Uterus (tissue), 4 donors: ENCODE data around the gene BCAR3. TPM values are rescaled to one million over a fixed set of nuclear protein-coding genes. Genes with fewer than 3 reads are reported as not detected.

Experiments
- DNase-seq, 2 donors: peaks; one replicate each; pipeline ENCODE4 v3.0.0-alpha.2; 2019 to 2020
- H3K27ac ChIP-seq, 2 donors: fragments of 200-600 bp; sonication (generic); 1 replicate in 1 of 2; 2 replicates in 1 of 2; pipeline ENCODE4 v1.5.1; 2016 to 2018
- H3K27me3 ChIP-seq, 2 donors: fragments of 200-600 bp; sonication (generic); one replicate each; pipeline ENCODE4 v1.5.1; 2018 to 2019; ENCODE audit warnings: control low read depth in 1 of 2
- H3K36me3 ChIP-seq, 2 donors: fragments of 200-600 bp; sonication (generic); one replicate each; pipeline ENCODE4 v1.5.1; 2019; ENCODE audit warnings: control low read depth in 1 of 2
- H3K4me1 ChIP-seq, 2 donors: fragments of 200-600 bp; sonication (generic); one replicate each; pipeline ENCODE4 v1.5.1; 2018 to 2019; ENCODE audit warnings: control low read depth in 1 of 2
- H3K4me3 ChIP-seq, 2 donors: fragments of 200-600 bp; sonication (generic); 1 replicate in 1 of 2; 2 replicates in 1 of 2; pipeline ENCODE4 v1.5.1; 2018 to 2019; ENCODE audit warnings: mild to moderate bottlenecking in 1 of 2
- H3K9me3 ChIP-seq, 2 donors: fragments of 200-600 bp; sonication (generic); one replicate each; pipeline ENCODE4 v1.5.1; 2019; ENCODE audit warnings: control low read depth in 1 of 2
- CTCF ChIP-seq, 4 experiments: fragments of 200-600 bp in 2 of 4; fragments of 450-650 bp in 2 of 4; sonication (generic) in 2 of 4; IDR thresholded peaks; one replicate each; pipeline ENCODE4 v1.5.1; 2016 to 2019; ENCODE audit warnings: antibody characterized with exemption in 4 of 4, mild to moderate bottlenecking in 2 of 4, moderate library complexity in 1 of 4
- POLR2A ChIP-seq, 2 donors: fragments of 450-650 bp; IDR thresholded peaks; one replicate each; pipeline ENCODE4 v1.6.1; 2016; ENCODE audit warnings: antibody characterized with exemption in 2 of 2, mild to moderate bottlenecking in 1 of 2, moderate library complexity in 1 of 2
- intact Hi-C: fragments of 100-400 bp; cut with DNase I; formaldehyde crosslinking; loops from one replicate; pipeline ENCODE4 v1.15.1; 2023; ENCODE audit warnings: low total_unique reads
- total RNA-seq, 4 donors: library from RNA; depleted of rRNA in 3 of 4; stranded (reverse); fragments of >200 nt in 3 of 4; gene quantifications; one replicate each; pipeline versions ENCODE4 v1.1.0 to v1.2.4, GENCODE V29; 2014 to 2023
- donor health status: DM: yes; HTN: yes; CAD: no.

Gene BCAR3
- total RNA-seq, 4 donors from 2014 or later = 8.5 to 56.8 (median 20.2) TPM

- Histone ChIP-seq H3K36me3 (no peaks in the 10 kb centered on the region), H3K27me3 (no peaks in the 10 kb centered on the region), H3K9me3 (no peaks in the 10 kb centered on the region), H3K4me3 (no peak overlapping the region), H3K27ac (no peak overlapping the region), H3K4me1 (no peaks in the 10 kb centered on the region)
- DNase-seq = no peak
- intact Hi-C loops = no loop called here
- TF ChIP-seq CTCF (IDR thresholded peaks at IDR 0.05) (no peak), POLR2A (IDR thresholded peaks at IDR 0.05) (no peak)
Measured at GRCh38 chr1:93537396-93537795, 144.2 kb downstream of the BCAR3 start.

DNA sequence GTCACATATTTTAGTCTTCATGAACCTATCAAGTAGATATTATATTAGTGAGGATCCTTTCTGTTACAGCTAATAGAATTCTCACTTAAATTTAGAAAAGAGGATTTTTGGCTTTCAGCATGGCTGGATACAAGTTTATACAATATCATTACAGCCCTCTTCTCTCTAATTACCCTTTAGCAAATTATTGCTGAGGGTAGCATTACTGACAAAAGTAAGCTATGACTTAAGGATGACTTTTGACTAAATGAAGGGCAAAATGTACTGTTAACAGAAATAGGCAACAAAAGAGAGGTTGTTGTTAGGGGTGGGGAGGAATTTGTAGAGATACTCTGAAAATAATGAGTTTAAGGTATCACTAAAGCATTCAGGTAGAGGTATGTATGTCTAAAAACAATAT, 148.0 kb downstream of the BCAR3 start:
- H3K36me3 ChIP-seq = no peaks in the 10 kb centered on the region
- TF ChIP-seq POLR2A (IDR thresholded peaks at IDR 0.05) (no peak), CTCF (IDR thresholded peaks at IDR 0.05) (no peak)
- DNase-seq = no peak
- H3K27ac ChIP-seq = no peak overlapping the region
- no peak overlapping the region for H3K4me3 ChIP-seq
- H3K4me1 ChIP-seq = no peaks in the 10 kb centered on the region
- H3K9me3 ChIP-seq = no peaks in the 10 kb centered on the region
- intact Hi-C loops = no loop called here
- no peaks in the 10 kb centered on the region for H3K27me3 ChIP-seq

DNA sequence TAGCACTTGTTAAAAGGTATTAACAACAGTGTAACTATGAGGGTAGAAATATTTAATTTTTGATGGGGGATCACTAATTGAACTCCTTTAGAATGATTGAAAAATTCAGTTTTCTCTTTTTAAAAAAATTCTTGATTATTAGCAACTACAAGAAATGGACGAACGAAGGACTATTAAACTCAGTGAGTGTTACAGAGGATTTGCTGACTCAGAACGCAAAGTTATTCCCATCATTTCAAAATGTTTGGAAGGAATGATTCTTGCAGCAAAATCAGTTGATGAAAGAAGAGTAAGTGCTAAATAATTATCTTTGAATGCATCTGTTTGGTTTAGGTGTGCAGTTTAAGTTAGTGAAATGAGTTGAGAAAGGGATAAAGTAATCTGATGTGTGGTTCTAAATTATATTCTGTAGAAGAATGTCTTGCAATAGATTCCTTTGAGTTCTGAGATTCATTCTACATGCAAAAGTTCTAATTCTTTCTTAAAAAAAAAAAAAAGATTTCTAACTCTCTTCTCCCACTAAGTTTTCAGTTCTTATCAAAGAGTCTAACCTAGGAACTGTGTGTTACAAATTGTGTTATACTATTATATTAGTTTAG, 148.8 kb downstream of the BCAR3 start:
- TF ChIP-seq POLR2A (IDR thresholded peaks at IDR 0.05) = no peak
- no peak for TF ChIP-seq CTCF (IDR thresholded peaks at IDR 0.05)
- Histone ChIP-seq H3K27me3 (no peaks in the 10 kb centered on the region), H3K9me3 (no peaks in the 10 kb centered on the region), H3K27ac (no peak overlapping the region), H3K4me1 (no peaks in the 10 kb centered on the region), H3K36me3 (no peaks in the 10 kb centered on the region), H3K4me3 (no peak overlapping the region)
- DNase-seq = no peak
- intact Hi-C loops = no loop called here

- H3K4me1 ChIP-seq = no peaks in the 10 kb centered on the region
- DNase-seq = no peak
- TF ChIP-seq POLR2A (IDR thresholded peaks at IDR 0.05) (no peak), CTCF (IDR thresholded peaks at IDR 0.05) (no peak)
Measured at GRCh38 chr1:93531193-93531592, 150.4 kb downstream of the BCAR3 start.

GRCh38 chr1:93528412-93528811, 153.2 kb downstream of the BCAR3 start:
- intact Hi-C loops = no loop called here
- DNase-seq = no peak

More at GRCh38 chr1:93531193-93531592, 150.4 kb downstream of the BCAR3 start:
- Histone ChIP-seq H3K4me3 (no peak overlapping the region), H3K9me3 (no peaks in the 10 kb centered on the region), H3K27me3 (no peaks in the 10 kb centered on the region), H3K27ac (no peak overlapping the region), H3K36me3 (no peaks in the 10 kb centered on the region)
- intact Hi-C loops = no loop called here

More at GRCh38 chr1:93528412-93528811, 153.2 kb downstream of the BCAR3 start:
- H3K36me3 ChIP-seq = no peaks in the 10 kb centered on the region
- H3K4me3 ChIP-seq = no peak overlapping the region
- no peaks in the 10 kb centered on the region for H3K27me3 ChIP-seq
- peaks cover 0 to 3% of the 10 kb centered on the region in 2 donors for H3K4me1 ChIP-seq
- no peak overlapping the region for H3K27ac ChIP-seq
- H3K9me3 ChIP-seq = no peaks in the 10 kb centered on the region
- TF ChIP-seq POLR2A (IDR thresholded peaks at IDR 0.05) (no peak), CTCF (IDR thresholded peaks at IDR 0.05) (no peak)
